Gastroesophageal sphincter (tissue), 3 donors: Measurements from ENCODE around the gene GLE1.

ENCODE experiments used
- EP300 ChIP-seq: sonication (generic); formaldehyde crosslinking; IDR thresholded peaks from one replicate; pipeline ENCODE4 v1.6.1; 2017; ENCODE audit warnings: antibody characterized with exemption, mild to moderate bottlenecking
- POLR2A ChIP-seq, 2 donors: fragments of 450-650 bp; IDR thresholded peaks; one replicate each; pipeline ENCODE4 v1.6.1; 2017; ENCODE audit warnings: antibody characterized with exemption in 2 of 2, mild to moderate bottlenecking in 2 of 2, moderate library complexity in 1 of 2
- POLR2AphosphoS5 ChIP-seq: sonication (generic); formaldehyde crosslinking; IDR thresholded peaks from one replicate; pipeline ENCODE4 v1.6.1; 2017; ENCODE audit warnings: antibody characterized with exemption
- TF ChIP-seq, protein P1 (sequence below), 4 experiments: fragments of 200-600 bp in 2 of 4; fragments of 450-650 bp in 2 of 4; sonication (generic) in 1 of 4; IDR thresholded peaks; one replicate each; pipeline ENCODE4 v1.5.1; 2017 to 2019; ENCODE audit warnings: antibody characterized with exemption in 4 of 4, mild to moderate bottlenecking in 2 of 4, moderate library complexity in 2 of 4

DNA sequence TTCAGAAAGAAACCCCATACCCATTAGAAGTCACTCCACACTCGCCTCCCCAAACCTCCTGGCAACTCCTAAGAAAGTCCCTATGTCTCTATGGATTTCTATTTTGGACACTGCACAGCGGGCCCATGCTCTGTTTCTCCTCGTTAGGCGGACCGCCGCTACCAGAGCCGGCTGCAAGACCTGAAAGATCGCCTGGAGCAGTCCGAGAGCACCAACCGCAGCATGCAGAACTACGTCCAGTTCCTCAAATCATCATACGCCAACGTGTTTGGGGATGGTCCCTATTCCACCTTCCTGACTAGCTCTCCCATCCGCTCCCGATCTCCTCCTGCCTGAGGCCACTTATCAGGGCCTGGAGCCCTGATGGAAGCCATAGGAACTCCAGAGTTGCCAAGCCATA is 4.6 kb upstream of the GLE1 start:
- no peak for TF ChIP-seq EP300
- TF ChIP-seq, protein P1, sequence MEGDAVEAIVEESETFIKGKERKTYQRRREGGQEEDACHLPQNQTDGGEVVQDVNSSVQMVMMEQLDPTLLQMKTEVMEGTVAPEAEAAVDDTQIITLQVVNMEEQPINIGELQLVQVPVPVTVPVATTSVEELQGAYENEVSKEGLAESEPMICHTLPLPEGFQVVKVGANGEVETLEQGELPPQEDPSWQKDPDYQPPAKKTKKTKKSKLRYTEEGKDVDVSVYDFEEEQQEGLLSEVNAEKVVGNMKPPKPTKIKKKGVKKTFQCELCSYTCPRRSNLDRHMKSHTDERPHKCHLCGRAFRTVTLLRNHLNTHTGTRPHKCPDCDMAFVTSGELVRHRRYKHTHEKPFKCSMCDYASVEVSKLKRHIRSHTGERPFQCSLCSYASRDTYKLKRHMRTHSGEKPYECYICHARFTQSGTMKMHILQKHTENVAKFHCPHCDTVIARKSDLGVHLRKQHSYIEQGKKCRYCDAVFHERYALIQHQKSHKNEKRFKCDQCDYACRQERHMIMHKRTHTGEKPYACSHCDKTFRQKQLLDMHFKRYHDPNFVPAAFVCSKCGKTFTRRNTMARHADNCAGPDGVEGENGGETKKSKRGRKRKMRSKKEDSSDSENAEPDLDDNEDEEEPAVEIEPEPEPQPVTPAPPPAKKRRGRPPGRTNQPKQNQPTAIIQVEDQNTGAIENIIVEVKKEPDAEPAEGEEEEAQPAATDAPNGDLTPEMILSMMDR (IDR thresholded peaks at IDR 0.05): no peak
- TF ChIP-seq POLR2A (IDR thresholded peaks at IDR 0.05): no peak
- TF ChIP-seq POLR2AphosphoS5: no peak
